Lung (tissue), 12 donors: ENCODE results near the gene PRSS56. TPM values are rescaled to one million over a fixed set of nuclear protein-coding genes. Genes with fewer than 3 reads are reported as not detected.

Experiments used
- ATAC-seq: fragments of 200-7000 bp; cut with Tn5 transposase; one replicate; pipeline ENCODE4 v1.9.1; 2020; ENCODE audit warnings: moderate number of reproducible peaks; ENCODE audit not compliant: insufficient read depth, low FRiP score
- DNase-seq, 3 donors: peaks; one replicate each; pipeline ENCODE4 v3.0.0-alpha.2; 2013 to 2017
- H3K27ac ChIP-seq, 2 donors: one replicate each; pipeline ENCODE4 v1.5.1; 2013; ENCODE audit warnings: mild to moderate bottlenecking in 2 of 2, moderate library complexity in 2 of 2, control low read depth in 1 of 2, inconsistent platforms in 1 of 2, low read depth in 1 of 2, low read length in 1 of 2
- H3K27me3 ChIP-seq, 3 donors: one replicate each; pipeline ENCODE4 v1.5.1; 2013; ENCODE audit warnings: low read length in 2 of 3; ENCODE audit not compliant: control insufficient read depth in 3 of 3, insufficient read depth in 3 of 3
- H3K36me3 ChIP-seq, 4 donors: one replicate each; pipeline ENCODE4 v1.5.1; 2013; ENCODE audit warnings: low read length in 4 of 4, mild to moderate bottlenecking in 1 of 4, moderate library complexity in 1 of 4; ENCODE audit not compliant: control insufficient read depth in 4 of 4, insufficient read depth in 4 of 4
- H3K4me1 ChIP-seq, 5 donors: one replicate each; pipeline ENCODE4 v1.5.1; 2013; ENCODE audit warnings: low read length in 5 of 5, mild to moderate bottlenecking in 2 of 5, moderate library complexity in 1 of 5; ENCODE audit not compliant: control insufficient read depth in 5 of 5, insufficient read depth in 5 of 5
- H3K4me3 ChIP-seq: one replicate; pipeline ENCODE4 v1.5.1; 2013; ENCODE audit warnings: mild to moderate bottlenecking, control low read depth, moderate library complexity
- H3K9ac ChIP-seq, 2 donors: one replicate each; pipeline ENCODE4 v1.5.1; 2013; ENCODE audit warnings: low read length in 2 of 2, control low read depth in 1 of 2; ENCODE audit not compliant: insufficient read depth in 1 of 2
- H3K9me3 ChIP-seq, 4 donors: one replicate each; pipeline ENCODE4 v1.5.1; 2013; ENCODE audit warnings: low read length in 3 of 4, mild to moderate bottlenecking in 1 of 4, moderate library complexity in 1 of 4; ENCODE audit not compliant: control insufficient read depth in 4 of 4, insufficient read depth in 3 of 4
- WGBS, 2 donors: extraction: QIAGEN DNeasy Blood & Tissue Kit; methylation state at CpG; one replicate each; pipeline ENCODE4 v1.1.7; 2013; 5-methylcytosine and 5-hydroxymethylcytosine counted together
- polyA plus RNA-seq, 2 donors: library from polyadenylated mRNA; stranded (reverse); fragments of 200-250 nt; gene quantifications; one replicate each; pipeline ENCODE4 v1.2.1, GENCODE V29; 2013
- total RNA-seq, 2 donors: library from RNA; depleted of rRNA in 1 of 2; stranded (reverse); fragments of >200 nt in 1 of 2; gene quantifications; one replicate each; pipeline ENCODE4 v1.2.1, GENCODE V29; 2014 to 2021
- TF ChIP-seq, protein P1 (sequence below): IDR thresholded peaks from 2 replicates; pipeline ENCODE4 v1.5.1; 2012; ENCODE audit warnings: mild to moderate bottlenecking; ENCODE audit errors: control extremely low read depth, extremely low read depth
- donor health status: control.
- donor health status: control.
- donor health status: Bipolar disorder and iron deficiency.
- donor health status: healthy.
- donor health status: DM: yes; HTN: yes; CAD: no.

PRSS56 gene
- total and polyA plus RNA-seq, 4 donors, result not detected

DNA sequence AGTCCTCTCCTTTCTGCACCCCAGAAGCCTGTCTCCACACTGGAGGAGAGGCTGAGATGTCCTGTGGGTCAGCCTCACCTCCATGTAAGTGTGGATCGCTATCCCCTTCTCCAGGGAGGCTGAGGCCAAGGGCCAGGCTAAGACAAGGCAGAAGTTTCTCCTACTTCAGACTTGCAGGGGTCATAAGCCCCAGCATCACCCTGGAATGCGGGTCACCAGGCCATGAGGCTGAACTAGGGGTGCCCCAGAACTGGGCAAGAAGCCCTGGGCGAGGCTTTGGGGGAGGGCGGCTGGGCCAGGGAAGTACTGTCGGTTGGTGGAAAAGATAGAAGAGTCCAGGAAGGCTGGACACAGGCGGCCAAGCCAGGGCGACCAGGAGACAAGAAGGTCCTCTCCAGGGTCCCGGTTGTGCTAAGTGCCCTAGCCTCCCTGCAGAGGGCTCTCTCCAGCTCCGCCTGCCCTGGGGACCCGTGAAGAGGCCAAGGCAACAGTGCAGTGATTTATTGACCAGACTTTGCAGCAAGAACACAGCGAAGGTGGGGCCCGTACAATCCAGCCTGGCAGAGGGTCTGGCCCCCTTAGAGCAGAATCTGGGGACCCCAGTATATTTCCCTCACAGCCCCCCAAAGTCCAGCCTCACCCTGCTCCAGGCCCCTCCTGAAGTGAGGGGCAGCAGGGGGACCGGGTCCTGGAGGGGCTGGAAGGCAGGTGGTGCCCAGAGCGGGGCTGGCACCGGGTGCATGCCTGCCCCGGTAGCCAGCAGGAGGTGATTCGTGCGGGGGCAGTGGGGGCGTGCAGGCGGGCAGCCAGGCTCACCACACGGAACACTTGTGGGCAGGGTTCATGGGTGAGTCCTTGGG lies 40.6 kb upstream of the PRSS56 start:
- 77 to 82% methylated on average over 21 of the region's 21 CpGs for WGBS, 2 donors
- DNase-seq, result no peak
- peaks cover 5 to 24% (median 20%) of the 10 kb centered on the region in 3 donors for H3K27me3 ChIP-seq

DNA sequence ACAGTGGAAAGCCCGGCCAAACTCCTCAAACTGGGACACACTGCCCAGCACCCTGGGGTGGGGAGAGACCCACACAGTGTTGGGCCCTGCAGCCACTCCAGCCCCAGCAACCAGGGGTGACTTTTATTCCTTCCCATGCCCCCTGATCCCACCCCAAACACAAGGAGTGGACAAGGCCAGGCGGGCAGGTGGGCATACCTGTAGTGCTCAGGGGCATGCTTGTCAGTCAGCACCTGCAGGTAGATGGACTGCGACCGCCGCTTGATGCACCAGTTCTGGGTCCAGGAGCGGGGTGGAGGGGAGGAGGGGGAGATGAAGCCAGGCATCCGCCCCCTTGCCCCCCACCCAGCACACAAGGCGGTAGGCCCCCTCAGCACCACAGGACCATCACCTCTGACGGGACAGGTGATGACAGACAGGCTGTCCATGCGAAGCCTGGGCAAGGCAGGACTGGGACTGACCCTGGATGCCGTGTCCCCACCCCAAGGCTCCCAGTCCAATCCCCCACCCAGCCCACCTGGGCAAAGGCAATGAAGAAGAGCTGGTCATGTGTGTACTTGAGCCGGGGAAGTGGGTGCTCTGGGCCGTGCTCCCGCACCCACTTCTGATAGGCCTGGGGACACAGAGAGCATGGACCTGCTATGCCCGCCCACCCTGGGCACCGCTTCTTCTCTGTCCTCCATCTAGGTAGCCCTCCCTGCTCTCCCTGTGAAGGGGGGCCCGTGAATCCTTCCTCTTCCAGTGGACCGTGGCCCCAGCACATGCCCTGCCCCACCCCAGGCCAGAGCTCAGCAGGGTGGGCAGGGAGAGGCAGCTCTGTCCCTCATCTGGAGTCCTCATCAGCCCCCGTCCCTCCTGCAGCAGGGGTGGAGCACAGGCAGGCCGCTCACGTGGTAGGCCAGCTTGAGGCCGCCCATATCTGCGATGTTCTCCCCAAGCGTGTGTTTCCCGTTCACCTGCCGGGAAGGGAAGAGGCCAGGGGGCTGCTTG lies 39.7 kb upstream of the PRSS56 start:
- Histone ChIP-seq H3K36me3 (no peaks in the 10 kb centered on the region), H3K9me3 (peaks cover 0 to 2% (median 0%) of the 10 kb centered on the region in 4 donors), H3K9ac (no peak overlapping the region), H3K27me3 (peaks cover 12 to 34% (median 23%) of the 10 kb centered on the region in 3 donors), H3K4me1 (no peaks in the 10 kb centered on the region), H3K27ac (no peak overlapping the region), H3K4me3 (no peak overlapping the region)
- TF ChIP-seq, protein P1, sequence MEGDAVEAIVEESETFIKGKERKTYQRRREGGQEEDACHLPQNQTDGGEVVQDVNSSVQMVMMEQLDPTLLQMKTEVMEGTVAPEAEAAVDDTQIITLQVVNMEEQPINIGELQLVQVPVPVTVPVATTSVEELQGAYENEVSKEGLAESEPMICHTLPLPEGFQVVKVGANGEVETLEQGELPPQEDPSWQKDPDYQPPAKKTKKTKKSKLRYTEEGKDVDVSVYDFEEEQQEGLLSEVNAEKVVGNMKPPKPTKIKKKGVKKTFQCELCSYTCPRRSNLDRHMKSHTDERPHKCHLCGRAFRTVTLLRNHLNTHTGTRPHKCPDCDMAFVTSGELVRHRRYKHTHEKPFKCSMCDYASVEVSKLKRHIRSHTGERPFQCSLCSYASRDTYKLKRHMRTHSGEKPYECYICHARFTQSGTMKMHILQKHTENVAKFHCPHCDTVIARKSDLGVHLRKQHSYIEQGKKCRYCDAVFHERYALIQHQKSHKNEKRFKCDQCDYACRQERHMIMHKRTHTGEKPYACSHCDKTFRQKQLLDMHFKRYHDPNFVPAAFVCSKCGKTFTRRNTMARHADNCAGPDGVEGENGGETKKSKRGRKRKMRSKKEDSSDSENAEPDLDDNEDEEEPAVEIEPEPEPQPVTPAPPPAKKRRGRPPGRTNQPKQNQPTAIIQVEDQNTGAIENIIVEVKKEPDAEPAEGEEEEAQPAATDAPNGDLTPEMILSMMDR, result no peak
- no peak for DNase-seq
- no peak for ATAC-seq
- 83 to 88% methylated on average over 25 to 26 of the region's 26 CpGs for WGBS, 2 donors

More for the DNA sequence above, 40.6 kb upstream of the PRSS56 start:
- H3K4me1 ChIP-seq, result no peaks in the 10 kb centered on the region
- TF ChIP-seq, protein P1, result no peak
- no peak overlapping the region for H3K4me3 ChIP-seq
- no peak overlapping the region for H3K9ac ChIP-seq
- no peak overlapping the region for H3K27ac ChIP-seq
- H3K9me3 ChIP-seq, result no peaks in the 10 kb centered on the region
- ATAC-seq, result no peak
- H3K36me3 ChIP-seq, result no peaks in the 10 kb centered on the region

DNA sequence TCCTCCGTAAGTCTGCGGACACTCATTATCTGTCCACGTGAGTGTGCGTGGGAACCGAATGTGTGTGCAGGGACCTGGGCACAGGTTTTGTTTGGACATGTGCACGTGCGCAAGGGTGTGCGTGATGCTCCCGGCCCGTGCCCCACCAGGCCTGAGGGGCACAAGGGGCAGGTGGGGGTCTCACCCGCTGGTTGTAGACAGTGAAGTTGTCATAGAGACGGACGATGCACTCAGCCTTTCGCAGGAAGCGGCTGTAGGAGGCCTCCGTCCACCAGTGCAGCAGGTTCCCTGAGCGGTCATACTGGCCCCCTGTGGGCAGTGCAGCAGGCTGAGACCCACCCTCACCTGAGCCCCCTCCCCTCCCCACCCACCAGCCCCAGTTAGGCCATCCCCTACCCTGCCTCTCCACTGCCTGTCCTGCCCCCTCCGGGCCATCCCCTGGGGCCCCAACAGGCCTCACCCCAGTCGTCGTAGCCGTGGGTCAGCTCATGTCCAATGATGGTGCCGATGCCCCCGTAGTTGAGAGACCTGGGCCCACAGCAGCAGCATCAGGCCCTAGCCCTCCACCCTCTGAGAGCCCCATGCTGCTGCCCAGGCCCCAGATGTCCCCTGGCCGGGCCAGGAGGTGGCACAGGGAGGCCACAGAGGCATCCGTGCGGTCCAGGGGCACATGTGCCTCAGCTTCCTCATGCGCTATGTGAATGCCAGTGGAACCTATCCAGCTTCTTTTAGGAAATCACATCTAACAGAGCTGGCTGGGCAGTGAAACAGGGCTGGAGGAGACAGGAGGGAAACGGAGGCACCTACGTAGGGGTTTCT lies 38.7 kb upstream of the PRSS56 start:
- Histone ChIP-seq H3K4me3 (no peak overlapping the region), H3K9ac (no peak overlapping the region), H3K36me3 (no peaks in the 10 kb centered on the region), H3K27ac (no peak overlapping the region), H3K9me3 (peaks cover 0 to 2% (median 0%) of the 10 kb centered on the region in 4 donors), H3K4me1 (peaks cover 0 to 4% (median 0%) of the 10 kb centered on the region in 5 donors), H3K27me3 (peaks cover 15 to 38% (median 25%) of the 10 kb centered on the region in 3 donors)
- 88 to 91% methylated on average over 29 of the region's 29 CpGs for WGBS, 2 donors
- TF ChIP-seq, protein P1, result no peak
- DNase-seq, result no peak
- no peak for ATAC-seq
